Endometrial microvascular endothelial cells (primary cell): ENCODE data around the gene XAGE5. TPM values are rescaled to one million over a fixed set of nuclear protein-coding genes. Genes with fewer than 3 reads are reported as not detected.
"Not testable (repeated sequence)": the region's sequence is repeated elsewhere in the genome, so short reads cannot be mapped to it uniquely, and the experiment has no call there.

Source experiments
- in situ Hi-C: cut with HindIII; loops from 2 replicates; pipeline ENCODE4 v1.10.0; 2017; ENCODE audit warnings: low sequenced_read_pairs, low pct_unique_long_range_greater_than_20kb; ENCODE audit errors: inconsistent ontology term
- total RNA-seq: library from RNA; depleted of rRNA; stranded (reverse); fragments of >200 nt; gene quantifications from one replicate; pipeline ENCODE4 v1.2.3, GENCODE V29; 2015; ENCODE audit errors: inconsistent ontology term

The XAGE5 gene, protein sequence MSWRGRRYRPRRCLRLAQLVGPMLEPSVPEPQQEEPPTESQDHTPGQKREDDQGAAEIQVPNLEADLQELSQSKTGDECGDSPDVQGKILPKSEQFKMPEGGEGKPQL
- total RNA-seq: not detected

DNA sequence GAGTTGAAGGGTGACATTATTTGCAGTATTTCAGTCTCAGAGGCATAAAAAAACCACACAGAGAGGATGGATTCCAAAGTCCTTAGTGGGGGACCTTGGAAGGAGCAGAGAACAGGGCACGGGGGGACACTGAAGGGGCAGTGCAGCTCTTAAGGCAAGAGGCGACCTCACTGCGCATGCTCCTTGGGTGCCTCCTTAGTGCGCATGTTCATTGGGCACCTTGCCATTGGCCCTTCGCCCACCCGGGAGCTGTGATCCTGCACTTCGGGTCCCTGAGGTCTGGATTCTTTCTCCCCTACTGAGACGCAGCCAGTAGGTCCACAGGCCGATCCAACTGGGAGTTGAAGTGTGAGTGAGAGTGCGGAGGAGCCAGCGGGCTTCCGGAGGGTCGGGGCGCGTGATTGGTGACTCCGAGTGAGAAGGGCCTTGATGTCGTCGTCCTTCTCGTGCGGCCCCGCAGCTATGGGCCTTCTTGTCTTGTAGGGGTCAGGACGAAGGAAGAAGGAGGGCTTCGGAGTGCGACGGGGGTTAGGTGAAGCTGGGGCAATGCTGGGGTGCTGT, at the start of gene XAGE5:
Gene XAGE5 (plus strand): TSS at position 223 of the 561 bp plus-strand sequence. CDS start 1,280 bp downstream, outside the sequence.
- in situ Hi-C loops: no loop called here

DNA sequence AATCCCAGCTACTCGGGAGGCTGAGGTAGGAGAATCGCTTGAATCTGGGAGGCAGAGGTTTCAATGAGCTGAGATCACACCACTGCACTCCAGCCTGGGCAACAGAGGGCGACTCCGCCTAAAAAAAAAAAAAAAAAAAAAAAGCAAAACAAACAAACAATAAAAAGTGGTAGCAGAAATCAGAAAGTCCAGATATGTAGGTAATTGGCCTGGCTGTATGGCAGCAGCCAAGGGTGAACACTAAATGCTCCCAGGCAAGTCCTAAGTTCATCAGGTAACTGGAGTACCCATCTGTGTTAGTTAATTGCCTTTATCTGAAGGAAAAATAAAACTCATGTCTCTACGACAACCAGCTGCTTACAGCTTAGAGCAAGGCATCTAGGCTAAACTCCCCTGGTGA, 45.1 kb upstream of the XAGE5 start:
- in situ Hi-C loops: not testable (repeated sequence)

DNA sequence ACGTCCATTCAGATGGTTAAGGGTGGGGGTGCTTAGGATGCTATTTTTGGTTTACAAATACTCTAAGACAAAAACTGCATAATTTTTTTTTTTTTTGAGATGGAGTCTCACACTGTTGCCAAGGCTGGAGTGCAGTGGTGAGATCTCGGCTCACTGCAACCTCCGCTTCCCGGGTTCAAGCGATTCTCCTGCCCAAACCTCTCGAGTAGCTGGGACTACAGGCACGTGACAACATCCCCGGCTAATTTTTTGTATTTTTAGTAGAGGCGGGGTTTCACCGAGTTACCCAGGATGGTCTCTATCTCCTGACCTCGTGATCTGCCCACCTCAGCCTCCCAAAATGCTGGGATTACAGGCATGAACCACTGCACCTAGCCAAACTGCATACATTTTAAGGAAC, 37.6 kb upstream of the XAGE5 start:
- in situ Hi-C loops: not testable (repeated sequence)

DNA sequence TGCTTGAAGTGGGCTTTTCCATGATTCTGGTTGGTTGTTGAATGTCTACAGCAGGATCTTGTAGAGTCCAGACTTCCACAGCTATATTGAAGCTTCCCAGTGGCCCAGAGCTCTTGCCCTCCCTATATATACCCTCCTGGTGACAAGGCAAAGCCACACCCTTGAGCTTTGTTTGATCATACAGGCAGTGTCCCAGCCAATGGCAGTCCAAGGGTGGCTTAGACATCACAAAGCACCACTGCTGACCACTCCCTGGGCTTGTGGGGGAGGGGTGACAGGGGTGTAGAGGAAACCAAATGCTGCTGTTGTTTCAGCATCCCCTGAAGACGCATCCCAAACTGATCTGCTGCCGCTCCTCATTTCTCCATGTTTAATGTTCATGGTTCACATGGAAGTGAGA, 13.8 kb upstream of the XAGE5 start, which contains the start of gene SPANXN5:
Gene SPANXN5 (minus strand): TSS at position 101 of the 400 bp plus-strand sequence. CDS start 79 bp downstream, at position 22.
- in situ Hi-C loops: not testable (repeated sequence)

DNA sequence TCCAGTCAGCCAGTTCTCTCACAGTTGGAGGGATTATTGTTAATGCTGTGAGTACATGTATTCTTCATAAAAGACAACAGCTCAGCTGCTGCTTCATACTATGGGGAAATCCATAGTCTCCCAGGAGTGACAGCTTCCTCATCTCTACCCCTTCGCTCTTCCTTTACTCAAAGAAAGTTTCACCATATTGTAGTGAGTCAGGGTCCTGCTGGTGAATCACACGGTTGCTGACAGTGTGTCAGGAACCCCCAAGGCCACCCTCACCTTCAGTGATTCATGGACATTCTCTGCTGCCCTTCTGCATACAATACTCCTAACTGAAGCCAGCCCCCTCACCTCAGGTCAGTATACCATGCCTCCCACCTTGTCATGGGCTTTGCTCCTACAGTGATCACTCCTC, 6.2 kb upstream of the XAGE5 start:
- in situ Hi-C loops: not testable (repeated sequence)

DNA sequence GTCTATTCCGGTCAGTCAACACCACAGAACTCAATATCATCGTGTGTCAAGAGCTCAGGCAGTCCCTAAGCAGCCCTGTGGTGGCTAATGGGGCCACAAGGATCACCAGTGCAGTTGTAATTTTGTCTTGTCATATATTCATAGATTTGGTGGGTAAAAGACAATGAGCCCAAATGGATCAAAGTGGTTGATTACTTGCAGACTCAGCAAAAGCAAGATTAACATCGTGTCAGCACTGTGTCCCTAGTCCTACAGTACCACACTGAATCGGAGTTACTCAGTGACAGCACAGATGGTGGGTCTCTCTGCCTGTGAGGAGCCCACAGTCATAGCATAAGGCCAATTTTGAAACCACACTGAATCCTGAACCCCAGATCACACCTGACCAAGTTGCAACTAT, 8.7 kb downstream of the XAGE5 start:
- in situ Hi-C loops: no loop called here

DNA sequence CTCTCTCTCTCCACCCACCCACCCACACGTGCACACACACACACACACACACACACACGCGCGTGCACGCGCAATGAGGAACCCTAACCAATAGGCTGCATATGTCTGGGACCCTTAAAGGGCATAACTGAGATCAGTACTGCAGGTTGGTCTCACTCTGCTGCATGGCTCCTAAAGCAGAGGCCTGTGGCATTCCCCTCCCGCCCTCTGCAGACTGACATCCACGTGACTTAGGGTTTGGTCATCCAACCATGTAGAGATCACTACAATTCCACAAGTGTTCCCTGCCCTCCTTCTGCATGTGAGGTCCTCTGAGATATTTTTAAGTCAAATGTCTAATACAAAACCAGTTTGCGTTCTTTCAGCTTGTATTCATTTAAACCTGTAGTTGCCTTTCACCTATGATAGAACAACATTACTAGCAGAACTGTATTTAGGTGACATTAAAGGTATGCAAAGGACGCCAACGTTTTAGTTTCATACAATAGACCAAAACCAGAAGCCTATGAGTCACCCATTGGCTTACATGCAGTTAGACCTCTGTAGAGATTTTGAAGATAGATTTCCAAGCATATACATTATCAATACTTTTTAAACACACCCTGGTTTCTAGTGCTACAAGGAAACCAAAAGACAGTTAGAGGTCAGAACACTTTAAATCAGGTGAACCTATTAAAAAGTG, 10.1 kb downstream of the XAGE5 start:
- in situ Hi-C loops: no loop called here

DNA sequence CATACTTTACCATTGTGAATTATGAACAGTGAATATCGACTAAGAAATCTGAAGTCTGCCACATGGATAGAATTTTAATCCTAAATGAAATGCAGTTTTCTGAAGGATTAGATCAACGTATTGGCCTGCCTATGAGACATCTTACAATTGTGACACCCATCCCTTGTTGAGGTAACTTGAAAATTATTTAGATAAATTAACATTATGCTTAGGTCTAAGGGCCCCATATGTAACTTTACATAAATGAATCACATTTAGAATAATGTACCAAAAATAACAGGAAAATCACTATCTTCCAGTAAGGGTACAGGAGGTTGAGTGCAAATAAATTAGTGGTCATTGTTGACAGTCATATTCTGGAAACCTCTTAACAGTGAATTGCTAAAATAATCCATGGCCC, 13.5 kb downstream of the XAGE5 start:
- in situ Hi-C loops: no loop called here

DNA sequence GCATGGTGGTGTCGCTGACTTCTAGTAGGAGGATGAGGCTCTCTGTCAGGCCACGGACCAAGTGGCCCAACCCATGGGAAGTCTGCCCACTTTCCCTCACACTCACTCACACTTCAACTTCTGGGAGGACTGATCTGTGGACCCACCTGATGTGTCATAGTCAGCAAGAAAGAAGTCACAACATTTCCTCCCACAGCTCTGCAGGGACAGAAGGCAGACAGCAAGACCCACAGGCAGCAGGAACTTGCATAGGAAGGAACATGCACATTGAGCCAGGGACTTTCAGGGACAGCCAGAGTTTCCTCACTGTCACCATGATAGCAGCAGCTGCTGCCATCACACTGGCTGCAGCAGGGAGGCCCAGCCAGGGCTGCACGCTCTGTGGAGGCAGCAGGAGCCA, 19.5 kb downstream of the XAGE5 start:
- in situ Hi-C loops: no loop called here

DNA sequence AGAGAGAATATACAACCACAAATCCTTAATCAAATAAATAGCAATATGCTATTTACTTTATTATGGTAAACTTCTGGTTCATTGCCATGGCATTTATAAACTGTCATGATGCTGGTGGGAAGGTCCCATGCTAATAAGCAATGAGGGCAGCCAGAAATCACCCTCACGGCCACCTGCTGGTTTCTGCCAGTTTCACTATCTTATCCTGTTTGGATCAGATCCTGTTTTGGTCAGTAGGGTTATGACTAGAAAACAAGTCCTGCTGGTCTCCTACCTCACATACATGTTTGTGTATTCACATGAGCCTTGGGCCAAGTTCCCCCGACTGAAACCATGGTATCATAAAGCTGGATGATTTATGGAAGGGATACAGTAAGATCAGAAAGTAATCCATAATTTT, 28.1 kb downstream of the XAGE5 start:
- in situ Hi-C loops: no loop called here

DNA sequence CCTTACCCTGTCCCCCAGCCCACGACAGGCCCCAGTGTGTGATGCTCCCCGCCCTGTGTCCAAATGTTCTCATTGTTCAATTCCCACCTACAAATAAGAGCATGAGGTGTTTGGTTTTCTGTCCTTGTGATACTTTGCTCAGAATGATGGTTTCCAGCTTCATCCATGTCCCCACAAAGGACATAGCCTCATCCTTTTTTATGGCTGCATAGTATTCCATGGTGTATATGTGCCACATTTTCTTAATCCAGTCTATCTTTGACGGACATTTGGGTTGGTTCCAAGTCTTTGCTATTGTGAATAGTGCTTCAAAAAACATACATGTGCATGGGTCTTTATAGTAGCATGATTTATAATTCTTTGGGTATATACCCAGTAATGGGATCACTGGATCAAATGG, 32.5 kb downstream of the XAGE5 start:
- in situ Hi-C loops: not testable (repeated sequence)

DNA sequence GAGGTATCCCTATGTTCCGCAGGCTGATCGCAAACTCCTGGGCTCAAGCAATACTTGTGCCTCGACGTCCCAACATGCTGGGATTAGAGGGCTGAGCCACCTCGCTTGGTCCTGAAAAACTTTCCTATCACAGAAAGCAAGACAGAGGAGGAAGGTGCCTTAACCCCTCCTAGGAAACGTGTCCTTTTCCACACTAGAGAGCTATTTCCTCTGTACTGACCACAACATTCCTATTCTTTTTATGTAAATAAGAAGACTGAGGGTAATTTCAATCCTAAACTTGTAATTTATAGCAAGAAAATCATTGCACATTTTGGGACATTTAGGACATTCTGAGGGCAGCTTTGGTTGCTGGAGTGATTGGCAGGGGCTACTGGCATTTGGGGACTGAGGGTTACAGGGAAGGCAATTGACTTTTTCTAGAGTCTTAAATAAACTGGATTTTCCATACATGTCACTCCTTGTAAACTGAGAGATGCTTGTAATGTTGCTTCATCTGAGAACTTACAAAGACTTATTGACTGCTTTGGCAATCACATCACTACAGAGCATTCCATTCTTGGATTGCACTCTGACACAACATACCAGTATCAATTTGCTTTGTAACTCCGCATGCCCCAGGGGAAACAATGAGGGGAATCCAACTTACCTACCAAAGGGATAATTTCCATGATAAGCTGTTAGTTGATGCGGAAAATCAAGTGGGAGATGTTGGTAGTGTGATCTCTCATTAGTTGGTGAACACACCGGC, 41.2 kb downstream of the XAGE5 start:
- in situ Hi-C loops: no loop called here

DNA sequence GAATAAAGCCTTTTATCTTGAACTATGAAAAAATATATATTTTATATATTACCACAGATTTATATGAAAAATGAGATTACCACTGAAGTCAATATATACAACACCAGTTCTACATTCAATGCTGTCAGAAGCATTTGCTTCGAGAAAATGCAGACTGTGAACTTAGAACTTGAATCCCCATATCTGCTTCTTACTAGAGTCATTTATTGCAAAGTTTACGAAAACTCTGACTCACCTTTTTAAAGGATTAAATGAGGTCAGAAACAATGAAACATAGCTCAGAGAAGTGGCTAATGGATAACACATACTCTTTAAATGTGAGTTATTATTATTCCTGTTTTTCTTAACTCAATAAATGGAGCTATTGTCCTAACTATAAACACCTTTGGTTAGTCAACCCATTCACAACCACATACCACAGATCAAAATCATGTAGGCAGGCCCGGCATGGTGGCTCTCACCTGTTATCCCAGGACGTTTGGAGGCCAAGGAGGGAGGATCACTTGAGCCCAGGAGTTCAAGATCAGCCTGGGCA, 46.0 kb downstream of the XAGE5 start:
- in situ Hi-C loops: not testable (repeated sequence)

DNA sequence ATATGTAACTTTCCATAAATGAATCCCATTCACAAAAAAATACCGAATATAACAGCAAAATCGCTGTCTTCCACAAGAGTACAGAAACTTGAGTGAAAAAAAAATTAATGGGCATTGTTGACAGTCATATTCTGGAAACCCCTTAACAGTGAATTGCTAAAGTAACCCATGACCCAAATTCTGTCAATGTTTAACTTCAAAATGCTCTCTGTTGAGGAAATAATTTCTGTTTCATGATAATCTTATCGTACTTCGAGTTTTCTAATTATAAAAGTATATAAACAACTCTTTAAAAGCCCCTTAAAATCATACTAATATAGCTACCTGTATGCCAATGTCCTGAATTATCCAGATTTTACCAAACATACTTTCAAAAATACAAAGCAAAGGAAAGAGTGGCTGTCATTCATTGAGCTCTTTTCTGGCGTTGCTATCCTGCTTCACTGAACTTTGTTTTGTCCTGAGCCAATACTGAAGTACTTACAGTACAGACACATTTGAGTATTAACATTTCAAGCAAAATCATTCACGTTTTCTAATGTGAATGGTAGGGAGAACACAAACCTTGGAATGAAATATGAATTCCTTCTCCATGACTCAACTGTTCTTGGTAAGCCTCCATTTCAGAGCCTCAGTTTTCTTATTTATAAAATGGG, 54.4 kb downstream of the XAGE5 start:
- in situ Hi-C loops: no loop called here

Other genes with a start within 250 kb of the XAGE5 start
- not detected for gene SSX7, start 156.4 kb upstream of the XAGE5 start, total RNA-seq
- gene SSX2, start 104.1 kb upstream of the XAGE5 start, total RNA-seq: not detected
- not detected for gene SSX2B, start 60.0 kb upstream of the XAGE5 start, total RNA-seq
- not detected for gene SPANXN5, start 13.9 kb upstream of the XAGE5 start, total RNA-seq
- gene XAGE3, start 56.8 kb downstream of the XAGE5 start, total RNA-seq: not detected
- 16.4 TPM for gene FAM156B, start 86.0 kb downstream of the XAGE5 start, total RNA-seq
- 6.1 TPM for gene FAM156A, start 147.2 kb downstream of the XAGE5 start, total RNA-seq
- 0.74 TPM for gene GPR173, start 237.5 kb downstream of the XAGE5 start, total RNA-seq